IMR-90 (cell line): ENCODE data around the gene FNDC3A. TPM values are rescaled to one million over a fixed set of nuclear protein-coding genes. Genes with fewer than 3 reads are reported as not detected.

Experiments
- ATAC-seq: fragments of 200-7000 bp; cut with Tn5 transposase; 2 replicates; pipeline ENCODE4 v1.9.1; 2020; ENCODE audit warnings: low read depth, mild to moderate bottlenecking, moderate library complexity
- BruUV-seq: library from RNA; stranded (reverse); fragments of 400-500 nt; replicated peaks from 2 replicates; lab custom pipeline; 2021; lab: Mats Ljungman, UMichigan
- CTCF ChIA-PET: fragments of 300-600 bp; formaldehyde crosslinking; extraction: SDS; loops from one replicate; lab custom pipeline; 2021; ENCODE audit warnings: antibody characterized with exemption; lab: Yijun Ruan, JAX
- POLR2A ChIA-PET: fragments of 300-600 bp; sonication (Branson Sonifier 250); formaldehyde crosslinking; loops from one replicate; lab custom pipeline; 2022; ENCODE audit warnings: antibody characterized with exemption; ENCODE audit not compliant: unreplicated experiment; lab: Charles Lee
- DNase-seq: peaks from one replicate; pipeline ENCODE4 v3.0.0; 2013
- H2AFZ ChIP-seq: replicated peaks from 2 replicates; pipeline ENCODE3; 2013; ENCODE audit warnings: low read length, mild to moderate bottlenecking; ENCODE audit not compliant: poor library complexity
- H2AK5ac ChIP-seq: 2 replicates; pipeline ENCODE4 v1.6.1; 2013; ENCODE audit warnings: low read depth, low read length, inconsistent platforms
- H2AK9ac ChIP-seq: replicated peaks from 2 replicates; pipeline ENCODE3; 2013; ENCODE audit warnings: mild to moderate bottlenecking, low read depth, low read length, moderate library complexity; ENCODE audit not compliant: poor library complexity
- H2BK120ac ChIP-seq: 2 replicates; pipeline ENCODE4 v1.6.1; 2013; ENCODE audit warnings: low read depth, low read length, inconsistent platforms
- H2BK15ac ChIP-seq: 3 replicates; pipeline ENCODE4 v1.6.1; 2013; ENCODE audit warnings: low read depth, low read length, inconsistent platforms
- H2BK20ac ChIP-seq: 2 replicates; pipeline ENCODE4 v1.6.1; 2013; ENCODE audit warnings: low read depth, mild to moderate bottlenecking, inconsistent platforms, low read length, moderate library complexity
- H2BK5ac ChIP-seq: 2 replicates; pipeline ENCODE4 v1.6.1; 2013; ENCODE audit warnings: mild to moderate bottlenecking, low read depth, low read length, inconsistent platforms; ENCODE audit not compliant: poor library complexity, severe bottlenecking
- H3K14ac ChIP-seq: replicated peaks from 2 replicates; pipeline ENCODE4 v1.6.1; 2013; ENCODE audit warnings: low read depth, low read length, inconsistent platforms
- H3K18ac ChIP-seq: 2 replicates; pipeline ENCODE4 v1.6.1; 2013; ENCODE audit warnings: low read depth, low read length, control low read depth
- H3K23ac ChIP-seq: 2 replicates; pipeline ENCODE4 v1.6.1; 2013; ENCODE audit warnings: low read depth, low read length, inconsistent platforms
- H3K27ac ChIP-seq: 2 replicates; pipeline ENCODE4 v1.5.1; 2013; ENCODE audit warnings: mild to moderate bottlenecking, control low read depth, low read length; ENCODE audit not compliant: insufficient read depth
- H3K27me3 ChIP-seq: 2 replicates; pipeline ENCODE4 v1.6.1; 2013; ENCODE audit warnings: low read length; ENCODE audit not compliant: control insufficient read depth, insufficient read depth
- H3K36me3 ChIP-seq: 2 replicates; pipeline ENCODE4 v1.6.1; 2013; ENCODE audit warnings: low read length, mixed read lengths; ENCODE audit not compliant: control insufficient read depth, insufficient read depth
- H3K4ac ChIP-seq: 2 replicates; pipeline ENCODE4 v1.6.1; 2013; ENCODE audit warnings: low read depth, low read length, inconsistent platforms
- H3K4me1 ChIP-seq: 2 replicates; pipeline ENCODE4 v1.6.1; 2013; ENCODE audit warnings: low read length, mixed read lengths; ENCODE audit not compliant: control insufficient read depth, insufficient read depth
- H3K4me2 ChIP-seq: 2 replicates; pipeline ENCODE4 v1.6.1; 2013; ENCODE audit warnings: low read depth, mild to moderate bottlenecking, control low read depth, low read length, moderate library complexity
- H3K4me3 ChIP-seq: 2 replicates; pipeline ENCODE4 v1.5.1; 2013; ENCODE audit warnings: low read depth, mild to moderate bottlenecking, control low read depth, low read length, moderate library complexity; ENCODE audit not compliant: insufficient read depth
- H3K56ac ChIP-seq: 2 replicates; pipeline ENCODE4 v1.6.1; 2013; ENCODE audit warnings: low read length, inconsistent platforms; ENCODE audit not compliant: insufficient read depth; ENCODE audit errors: extremely low read depth
- H3K79me1 ChIP-seq, 2 experiments: 2 replicates each; pipeline ENCODE4 v1.6.1; 2013; ENCODE audit warnings: low read length in 2 of 2, inconsistent platforms in 1 of 2, low read depth in 1 of 2
- H3K9ac ChIP-seq: 2 replicates; pipeline ENCODE4 v1.6.1; 2013; ENCODE audit warnings: low read depth, low read length, control low read depth
- H3K9me1 ChIP-seq: 2 replicates; pipeline ENCODE4 v1.6.1; 2013; ENCODE audit warnings: low read length, inconsistent platforms; ENCODE audit not compliant: insufficient read depth
- H3K9me3 ChIP-seq: 2 replicates; pipeline ENCODE4 v1.6.1; 2013; ENCODE audit warnings: low read length; ENCODE audit not compliant: control insufficient read depth, insufficient read depth
- H4K20me1 ChIP-seq: 2 replicates; pipeline ENCODE4 v1.6.1; 2013; ENCODE audit warnings: low read length, inconsistent platforms; ENCODE audit not compliant: insufficient read depth
- H4K5ac ChIP-seq: 2 replicates; pipeline ENCODE4 v1.6.1; 2013; ENCODE audit warnings: mild to moderate bottlenecking, low read depth, low read length, control low read depth
- H4K8ac ChIP-seq, 2 experiments: 2 replicates each; pipeline ENCODE4 v1.6.1; 2013; ENCODE audit warnings: low read depth in 2 of 2, low read length in 2 of 2, control low read depth in 1 of 2, inconsistent platforms in 1 of 2
- H4K91ac ChIP-seq: 2 replicates; pipeline ENCODE4 v1.6.1; 2013; ENCODE audit warnings: low read depth, low read length, inconsistent platforms; ENCODE audit not compliant: insufficient read depth
- BHLHE40 ChIP-seq: fragments of 150-350 bp; IDR thresholded peaks from 2 replicates; pipeline ENCODE4 v1.6.1; 2016; ENCODE audit warnings: mild to moderate bottlenecking, low read depth, low read length
- CEBPB ChIP-seq: IDR thresholded peaks from 2 replicates; pipeline ENCODE4 v1.6.1; 2012; ENCODE audit warnings: low read depth, low read length, improper control_type of control experiment
- CHD1 ChIP-seq: IDR thresholded peaks from 2 replicates; pipeline ENCODE4 v1.6.1; 2012; ENCODE audit warnings: low read depth, low read length, improper control_type of control experiment
- FOS ChIP-seq: fragments of 150-350 bp; IDR thresholded peaks from 2 replicates; pipeline ENCODE4 v1.6.1; 2016; ENCODE audit warnings: low read depth, low read length
- MAFK ChIP-seq: IDR thresholded peaks from 2 replicates; pipeline ENCODE4 v1.6.1; 2012; ENCODE audit warnings: low read depth, low read length, improper control_type of control experiment
- MAZ ChIP-seq: IDR thresholded peaks from 2 replicates; pipeline ENCODE4 v1.6.1; 2012; ENCODE audit warnings: low read depth, mild to moderate bottlenecking, low read length, improper control_type of control experiment, moderate library complexity, borderline replicate concordance
- NFE2L2 ChIP-seq: fragments of 150-350 bp; IDR thresholded peaks from 2 replicates; pipeline ENCODE4 v1.6.1; 2016; ENCODE audit warnings: low read depth, mild to moderate bottlenecking, low read length
- POLR2A ChIP-seq: IDR thresholded peaks from 2 replicates; pipeline ENCODE4 v1.6.1; 2012; ENCODE audit warnings: mild to moderate bottlenecking, low read depth, low read length
- RAD21 ChIP-seq: IDR thresholded peaks from 2 replicates; pipeline ENCODE4 v1.6.1; 2012; ENCODE audit warnings: low read length, improper control_type of control experiment
- RCOR1 ChIP-seq: IDR thresholded peaks from 2 replicates; pipeline ENCODE4 v1.6.1; 2012; ENCODE audit warnings: mild to moderate bottlenecking, low read length, improper control_type of control experiment; ENCODE audit not compliant: insufficient replicate concordance
- SMC3 ChIP-seq: fragments of 150-350 bp; IDR thresholded peaks from 2 replicates; pipeline ENCODE4 v1.6.1; 2016; ENCODE audit warnings: low read depth, mild to moderate bottlenecking, antibody characterized with exemption, low read length, moderate library complexity
- WGBS, 2 experiments: methylation state at CpG; one replicate each; pipeline versions ENCODE4 v1.1.5 to v1.1.7; 2013; ENCODE audit warnings: missing lambda C conversion rate in 2 of 2; ENCODE audit not compliant: insufficient read length in 1 of 2; ENCODE audit errors: extremely low coverage in 2 of 2; 5-methylcytosine and 5-hydroxymethylcytosine counted together
- dilution Hi-C: fragments of 300-500 bp; cut with HindIII; formaldehyde crosslinking; loops from one replicate; pipeline ENCODE4 v1.14.3; 2018; ENCODE audit warnings: low sequenced_read_pairs; ENCODE audit not compliant: unreplicated experiment
- in situ Hi-C: fragments of 300-500 bp; cut with MboI; formaldehyde crosslinking; loops from 3 replicates; pipeline ENCODE4 v1.14.3; 2019; ENCODE audit warnings: low sequenced_read_pairs, inconsistent platforms, mixed read lengths
- intact Hi-C: fragments of 100-400 bp; cut with micrococcal nuclease; formaldehyde crosslinking; loops from 2 replicates; pipeline ENCODE4 v1.10.0; 2022
- polyA plus RNA-seq, 3 experiments: library from polyadenylated mRNA; depleted of rRNA; stranded (reverse); fragments of >200 nt; gene quantifications; 2 replicates each; pipeline ENCODE4 v1.2.3, GENCODE V29; 2012; ENCODE audit warnings: low replicate concordance in 1 of 3
- total RNA-seq: library from RNA; depleted of rRNA; stranded (reverse); fragments of >200 nt; gene quantifications from 2 replicates; pipeline ENCODE4 v1.2.3, GENCODE V29; 2012
- TF ChIP-seq, protein P1 (sequence below): fragments of 150-350 bp; IDR thresholded peaks from 2 replicates; pipeline ENCODE4 v1.6.1; 2017; ENCODE audit warnings: mild to moderate bottlenecking, antibody characterized with exemption, low read length, low read depth
- TF ChIP-seq, protein P2 (sequence below): conservative IDR thresholded peaks from 2 replicates; pipeline ENCODE4 v1.5.1; 2012; ENCODE audit warnings: mild to moderate bottlenecking, low read depth, low read length, improper control_type of control experiment
- TF ChIP-seq, protein P3 (sequence below): fragments of 150-350 bp; IDR thresholded peaks from 2 replicates; pipeline ENCODE4 v1.6.1; 2016; ENCODE audit warnings: low read depth, mild to moderate bottlenecking, low read length, moderate library complexity, borderline replicate concordance

FNDC3A gene
- total and polyA plus RNA-seq, 2 of the 4 experiments (the other 2 are of a cell fraction), result 29.2 to 60.4 TPM

DNA sequence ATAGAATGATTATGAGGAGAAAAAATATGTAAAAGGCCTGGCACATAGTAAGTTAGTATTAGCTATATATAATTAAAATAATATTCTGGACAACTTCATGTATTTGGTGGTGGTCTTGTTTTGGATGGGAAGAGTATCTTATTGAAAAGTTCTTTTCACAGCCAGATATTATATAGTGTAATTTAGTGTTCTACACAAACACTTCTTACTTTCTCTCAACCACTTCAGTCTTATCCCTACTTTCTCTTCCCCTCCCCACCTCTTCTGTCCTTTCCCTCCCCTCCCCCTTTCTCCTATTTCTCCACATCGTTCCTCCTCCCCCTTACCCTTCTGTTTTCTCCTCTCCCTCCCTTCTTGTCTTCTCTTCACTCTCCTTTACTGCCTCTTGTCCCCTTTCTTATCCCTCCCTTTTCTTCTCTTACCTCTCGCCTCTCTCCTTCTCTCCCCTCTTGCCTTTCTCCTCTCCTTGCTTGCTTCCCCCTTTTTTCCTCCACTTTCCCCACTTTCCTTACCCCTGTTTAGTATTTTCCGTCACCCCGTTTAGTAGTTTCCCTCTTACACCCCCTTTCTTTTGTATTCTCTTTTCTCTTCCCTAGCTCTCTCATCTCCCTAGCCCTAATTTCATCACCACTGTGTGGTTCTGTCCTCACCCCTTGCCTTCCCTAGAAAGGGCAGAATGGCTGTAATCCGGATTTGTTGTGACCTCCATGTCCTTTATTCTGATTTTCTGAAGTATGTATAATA lies 137.2 kb downstream of the FNDC3A start:
- CTCF ChIA-PET, result no interaction called here
- Histone ChIP-seq H3K4me3 (no peak overlapping the region), H3K56ac (no peak overlapping the region; the same call in 1 of the 2 replicates)
- TF ChIP-seq NFE2L2, result no peak
- no peak for TF ChIP-seq FOS
- TF ChIP-seq POLR2A, result no peak
- no peak for TF ChIP-seq BHLHE40
- TF ChIP-seq MAZ, result no peak
- no peak for TF ChIP-seq SMC3
- TF ChIP-seq RAD21, result no peak
- no peak for TF ChIP-seq CEBPB
- TF ChIP-seq, protein P1, sequence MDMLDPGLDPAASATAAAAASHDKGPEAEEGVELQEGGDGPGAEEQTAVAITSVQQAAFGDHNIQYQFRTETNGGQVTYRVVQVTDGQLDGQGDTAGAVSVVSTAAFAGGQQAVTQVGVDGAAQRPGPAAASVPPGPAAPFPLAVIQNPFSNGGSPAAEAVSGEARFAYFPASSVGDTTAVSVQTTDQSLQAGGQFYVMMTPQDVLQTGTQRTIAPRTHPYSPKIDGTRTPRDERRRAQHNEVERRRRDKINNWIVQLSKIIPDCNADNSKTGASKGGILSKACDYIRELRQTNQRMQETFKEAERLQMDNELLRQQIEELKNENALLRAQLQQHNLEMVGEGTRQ, result no peak
- TF ChIP-seq, protein P2, sequence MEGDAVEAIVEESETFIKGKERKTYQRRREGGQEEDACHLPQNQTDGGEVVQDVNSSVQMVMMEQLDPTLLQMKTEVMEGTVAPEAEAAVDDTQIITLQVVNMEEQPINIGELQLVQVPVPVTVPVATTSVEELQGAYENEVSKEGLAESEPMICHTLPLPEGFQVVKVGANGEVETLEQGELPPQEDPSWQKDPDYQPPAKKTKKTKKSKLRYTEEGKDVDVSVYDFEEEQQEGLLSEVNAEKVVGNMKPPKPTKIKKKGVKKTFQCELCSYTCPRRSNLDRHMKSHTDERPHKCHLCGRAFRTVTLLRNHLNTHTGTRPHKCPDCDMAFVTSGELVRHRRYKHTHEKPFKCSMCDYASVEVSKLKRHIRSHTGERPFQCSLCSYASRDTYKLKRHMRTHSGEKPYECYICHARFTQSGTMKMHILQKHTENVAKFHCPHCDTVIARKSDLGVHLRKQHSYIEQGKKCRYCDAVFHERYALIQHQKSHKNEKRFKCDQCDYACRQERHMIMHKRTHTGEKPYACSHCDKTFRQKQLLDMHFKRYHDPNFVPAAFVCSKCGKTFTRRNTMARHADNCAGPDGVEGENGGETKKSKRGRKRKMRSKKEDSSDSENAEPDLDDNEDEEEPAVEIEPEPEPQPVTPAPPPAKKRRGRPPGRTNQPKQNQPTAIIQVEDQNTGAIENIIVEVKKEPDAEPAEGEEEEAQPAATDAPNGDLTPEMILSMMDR, result no peak
- TF ChIP-seq RCOR1, result no peak
- TF ChIP-seq, protein P3, sequence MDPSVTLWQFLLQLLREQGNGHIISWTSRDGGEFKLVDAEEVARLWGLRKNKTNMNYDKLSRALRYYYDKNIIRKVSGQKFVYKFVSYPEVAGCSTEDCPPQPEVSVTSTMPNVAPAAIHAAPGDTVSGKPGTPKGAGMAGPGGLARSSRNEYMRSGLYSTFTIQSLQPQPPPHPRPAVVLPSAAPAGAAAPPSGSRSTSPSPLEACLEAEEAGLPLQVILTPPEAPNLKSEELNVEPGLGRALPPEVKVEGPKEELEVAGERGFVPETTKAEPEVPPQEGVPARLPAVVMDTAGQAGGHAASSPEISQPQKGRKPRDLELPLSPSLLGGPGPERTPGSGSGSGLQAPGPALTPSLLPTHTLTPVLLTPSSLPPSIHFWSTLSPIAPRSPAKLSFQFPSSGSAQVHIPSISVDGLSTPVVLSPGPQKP, result no peak
- TF ChIP-seq MAFK, result no peak
- TF ChIP-seq CHD1, result no peak

More for the DNA sequence above, 137.2 kb downstream of the FNDC3A start:
- no peaks in the 10 kb centered on the region for H3K27me3 ChIP-seq
- H3K4me2 ChIP-seq, result peak overlapping the region; percentile 84
- peak overlapping the region; percentile 36; the same call in 1 of the 3 replicates for H2BK15ac ChIP-seq
- peaks cover 25 to 43% of the 10 kb centered on the region in 2 experiments for H3K79me1 ChIP-seq
- H4K5ac ChIP-seq, result peak overlapping the region; percentile 64; the same call in 1 of the 2 replicates
- POLR2A ChIA-PET, result no interaction called here
- peaks cover 11% of the 10 kb centered on the region for H3K36me3 ChIP-seq
- no peak overlapping the region; the same call in 1 of the 2 replicates for H2BK20ac ChIP-seq
- peak overlapping the region; percentile 55 for H2BK5ac ChIP-seq
- H3K4me1 ChIP-seq, result peaks cover 3% of the 10 kb centered on the region
- no peaks in the 10 kb centered on the region for H4K20me1 ChIP-seq
- ATAC-seq, result peak; percentile 33; the same call in 1 of the 2 replicates
- peak overlapping the region; percentile 79 for H2AK5ac ChIP-seq
- peak overlapping the region; percentile 31 to 81; a peak in 2 of 4 replicates for H4K8ac ChIP-seq
- BruUV-seq, result no TSS peak
- H2AFZ ChIP-seq, result no peak overlapping the region
- 0 out of 2 replicates have a peak, but pooled peaks cover 4% of the 10 kb centered on the region for H3K9me1 ChIP-seq
- peak overlapping the region; percentile 70 for H4K91ac ChIP-seq
- in situ Hi-C loops (no loop called here), intact Hi-C loops (loop anchor here (10.0 kb wide), 1 partner anchor 338 kb away; no protein-coding TSS in a partner anchor), dilution Hi-C loops (no loop called here)
- peak overlapping the region; percentile 64 for H3K9ac ChIP-seq
- H2BK120ac ChIP-seq, result peak overlapping the region; percentile 25; the same call in 1 of the 2 replicates
- H2AK9ac ChIP-seq, result no peak overlapping the region
- WGBS, 2 experiments, result 55% methylated on average over 2 of the region's 5 CpGs; no CpG with 5 or more reads in 1 of the 2 experiments
- H3K27ac ChIP-seq, result peak overlapping the region; percentile 76
- peak overlapping the region; percentile 80 for H3K4ac ChIP-seq
- H3K9me3 ChIP-seq, result no peaks in the 10 kb centered on the region
- H3K14ac ChIP-seq, result peak overlapping the region; percentile 70
- 0 out of 2 replicates have a peak overlapping the region, but pooled peaks have one; percentile 47 for H3K18ac ChIP-seq
- peak; percentile 4 for DNase-seq
- peak overlapping the region; percentile 44; the same call in 1 of the 2 replicates for H3K23ac ChIP-seq
